Stomach smooth muscle (tissue), 2 donors: ENCODE results near the gene GMPPB.
A peak's percentile ranks its signal among the peaks of the same experiment; 100 is the strongest.
"Not testable (repeated sequence)": the region's sequence is repeated elsewhere in the genome, so short reads cannot be mapped to it uniquely, and the experiment has no call there.

ENCODE experiments used
- H3K27ac ChIP-seq: one replicate; pipeline ENCODE4 v1.7.0; 2013; ENCODE audit warnings: mild to moderate bottlenecking, low read length, inconsistent platforms
- H3K27me3 ChIP-seq, 2 donors: one replicate each; pipeline ENCODE4 v1.7.0; 2013; ENCODE audit warnings: low read length in 2 of 2; ENCODE audit not compliant: insufficient read depth in 2 of 2, control insufficient read depth in 1 of 2
- H3K36me3 ChIP-seq, 2 donors: one replicate each; pipeline ENCODE4 v1.7.0; 2013; ENCODE audit warnings: low read length in 2 of 2; ENCODE audit not compliant: control insufficient read depth in 2 of 2, insufficient read depth in 2 of 2
- H3K4me1 ChIP-seq: one replicate; pipeline ENCODE4 v1.7.0; 2013; ENCODE audit warnings: low read length; ENCODE audit not compliant: control insufficient read depth, insufficient read depth
- H3K4me3 ChIP-seq, 2 donors: one replicate each; pipeline ENCODE4 v1.7.0; 2013; ENCODE audit warnings: low read length in 2 of 2
- H3K9ac ChIP-seq, 2 donors: one replicate each; pipeline ENCODE4 v1.7.0; 2013; ENCODE audit warnings: low read length in 2 of 2, mild to moderate bottlenecking in 1 of 2
- H3K9me3 ChIP-seq, 2 donors: one replicate each; pipeline ENCODE4 v1.7.0; 2013; ENCODE audit warnings: low read length in 2 of 2; ENCODE audit not compliant: control insufficient read depth in 2 of 2
- donor health status: healthy.
- donor health status: Pancreatic carcinoma.

Gene GMPPB

DNA sequence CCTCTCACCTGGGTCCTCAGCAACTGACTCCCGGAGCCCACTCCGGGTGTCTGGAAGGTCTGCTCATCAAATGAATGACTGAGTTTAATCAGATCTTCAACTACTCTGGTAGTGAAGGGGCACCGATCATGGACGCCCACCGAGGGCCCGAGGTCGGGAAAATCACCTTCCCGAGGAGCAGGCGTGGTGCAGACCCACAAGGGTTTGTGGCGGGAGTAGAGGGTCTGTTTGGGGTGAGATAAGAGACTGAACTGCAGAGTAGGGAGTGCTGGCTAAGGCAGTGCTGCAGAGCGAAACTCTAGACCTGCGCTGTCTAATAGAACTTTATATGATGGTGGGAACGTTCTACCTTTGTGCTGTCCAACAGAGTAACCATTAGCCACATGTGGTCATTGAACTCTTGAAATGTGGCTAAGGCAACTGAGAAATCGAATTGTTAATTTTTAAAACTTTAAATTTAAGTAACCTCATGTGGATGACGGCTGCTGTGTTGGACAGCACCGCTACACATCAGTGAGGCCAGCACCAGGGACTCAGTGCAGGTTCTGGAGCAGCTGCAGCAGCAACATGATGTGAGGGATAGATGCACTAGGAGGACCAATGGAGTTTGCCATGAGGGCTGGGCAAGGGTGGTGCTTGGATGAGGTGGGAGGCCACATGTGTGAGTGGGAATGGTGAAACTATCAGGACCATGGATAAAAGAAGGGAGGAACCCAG lies 33.7 kb downstream of the GMPPB start:
- peaks cover 26% of the 10 kb centered on the region for H3K4me1 ChIP-seq
- not testable (repeated sequence) for H3K27me3 ChIP-seq, H3K9me3 ChIP-seq, H3K36me3 ChIP-seq
- peak overlapping the region; percentile 81 to 96 for H3K4me3 ChIP-seq
- peak overlapping the region; percentile 85 to 93 for H3K9ac ChIP-seq
- peak overlapping the region; percentile 46 for H3K27ac ChIP-seq

DNA sequence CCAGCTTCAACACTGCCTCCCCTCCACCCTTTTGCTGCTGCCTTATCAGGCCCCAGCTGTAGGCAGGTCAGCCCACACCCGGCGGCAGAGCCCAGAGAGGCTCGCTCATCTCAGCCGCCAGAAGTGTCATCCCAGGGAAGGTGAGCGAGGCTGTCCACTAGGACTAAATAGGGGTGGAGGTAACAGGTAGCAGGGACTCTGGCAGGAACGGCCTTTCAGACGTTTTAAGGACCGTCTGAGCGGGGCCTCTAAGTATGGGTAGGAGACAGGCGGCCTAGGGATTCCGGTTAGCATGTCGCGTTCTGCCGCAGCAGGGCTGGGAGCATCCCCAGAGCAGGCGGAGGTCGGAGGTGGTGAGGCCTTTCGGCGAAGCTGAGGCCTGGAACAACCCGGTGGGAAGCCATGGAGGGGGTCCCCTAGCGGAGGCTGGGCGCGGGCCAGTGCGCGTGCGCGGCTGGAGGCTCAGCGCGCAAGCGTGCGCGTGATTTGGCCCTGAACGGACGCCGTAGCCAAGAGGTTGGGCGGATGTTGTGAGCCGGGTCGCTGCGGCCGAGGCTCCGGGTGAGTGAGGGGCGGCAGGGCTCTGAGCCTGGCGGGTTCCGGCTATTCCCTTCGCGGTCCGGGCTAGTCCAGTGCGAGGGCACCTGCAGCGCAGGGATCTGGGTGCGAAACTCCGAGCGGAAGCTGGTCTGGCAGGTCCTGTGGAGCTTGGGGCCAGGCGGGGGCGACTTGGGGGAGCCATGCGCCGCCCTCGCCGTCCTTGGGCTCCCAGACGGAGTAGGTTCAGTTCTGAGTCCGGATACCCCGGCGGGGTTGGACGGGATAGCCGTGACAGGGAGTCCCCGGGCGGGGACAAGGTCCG lies 34.5 kb downstream of the GMPPB start, which contains the start of the genes MST1 and RNF123:
Gene MST1, minus strand, starts transcription at position 429 of the 862 bp plus-strand sequence. CDS start 783 bp downstream, outside the sequence.
Gene RNF123, plus strand, starts transcription at position 512 of the 862 bp plus-strand sequence. CDS start 1,609 bp downstream, outside the sequence.
- Histone ChIP-seq H3K27me3 (peaks cover 7 to 9% of the 10 kb centered on the region in 2 donors), H3K9ac (peak within 1 kb of the TSS; percentile 85 to 93), H3K36me3 (no peaks in the 10 kb centered on the region), H3K27ac (peak within 1 kb of the TSS; percentile 46), H3K4me1 (peaks cover 26% of the 10 kb centered on the region), H3K4me3 (peak within 1 kb of the TSS; percentile 81 to 96), H3K9me3 (no peaks in the 10 kb centered on the region)

DNA sequence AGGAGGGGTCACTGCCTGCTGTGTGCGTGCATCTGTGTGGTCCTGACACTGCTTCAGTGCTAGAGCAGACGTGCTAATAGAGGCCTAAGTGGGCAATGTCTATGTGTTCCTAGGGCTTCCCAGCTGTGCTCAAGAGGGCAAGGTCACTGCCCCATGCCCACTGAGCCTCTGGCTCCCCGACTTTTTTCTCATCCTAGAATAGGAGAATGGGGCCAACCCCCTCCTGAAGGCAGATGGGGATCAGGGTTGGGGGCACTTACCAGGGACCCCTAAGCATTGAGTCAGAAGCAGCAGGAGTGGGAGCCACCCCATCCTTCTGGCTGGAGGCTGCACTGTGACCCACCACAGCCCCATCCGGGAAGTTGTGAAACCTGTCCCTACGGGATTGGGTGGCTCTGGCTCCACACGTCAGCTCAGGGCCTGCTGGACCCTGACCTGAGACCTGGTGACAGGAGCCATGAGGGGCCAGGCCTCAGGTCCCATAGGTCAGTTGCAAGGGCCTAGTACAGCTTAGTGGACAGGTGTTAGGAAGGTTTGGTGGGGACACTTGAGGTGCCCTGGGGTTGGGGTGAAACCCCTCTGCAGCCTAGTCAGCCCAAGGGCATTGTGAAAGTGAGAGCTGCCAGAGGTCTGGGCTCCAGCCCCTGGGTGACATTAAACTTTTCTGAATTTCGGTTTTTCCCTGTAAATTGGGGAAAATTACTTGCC lies 35.3 kb downstream of the GMPPB start:
- Histone ChIP-seq H3K9ac (peak overlapping the region; percentile 85 to 93), H3K4me3 (peak overlapping the region; percentile 81 to 96), H3K4me1 (peaks cover 26% of the 10 kb centered on the region)
- not testable (repeated sequence) for H3K27ac ChIP-seq, H3K36me3 ChIP-seq, H3K27me3 ChIP-seq, H3K9me3 ChIP-seq

DNA sequence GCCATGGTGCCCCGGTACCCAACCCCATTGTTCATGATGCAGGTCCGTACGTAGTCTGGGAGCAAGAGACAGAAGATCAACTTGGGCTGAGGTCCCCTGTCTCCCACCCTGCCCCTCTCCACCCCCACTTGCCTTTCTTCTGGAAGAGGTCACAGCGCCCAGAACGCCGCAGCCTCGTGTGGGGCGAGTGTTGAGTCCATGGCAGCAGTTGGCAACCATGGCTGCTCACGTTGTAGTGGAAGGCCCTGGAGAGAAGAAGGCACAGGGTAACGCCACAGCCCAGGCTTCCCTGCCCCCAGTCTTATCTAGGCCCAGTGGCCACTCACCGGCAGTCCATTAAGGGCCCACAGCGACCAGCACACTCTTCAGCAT lies 36.3 kb downstream of the GMPPB start:
- Histone ChIP-seq H3K4me1 (peaks cover 26% of the 10 kb centered on the region), H3K36me3 (peaks cover 11 to 13% of the 10 kb centered on the region in 2 donors)
- H3K4me3 ChIP-seq, H3K27me3 ChIP-seq, H3K9ac ChIP-seq, H3K27ac ChIP-seq, H3K9me3 ChIP-seq: not testable (repeated sequence)

DNA sequence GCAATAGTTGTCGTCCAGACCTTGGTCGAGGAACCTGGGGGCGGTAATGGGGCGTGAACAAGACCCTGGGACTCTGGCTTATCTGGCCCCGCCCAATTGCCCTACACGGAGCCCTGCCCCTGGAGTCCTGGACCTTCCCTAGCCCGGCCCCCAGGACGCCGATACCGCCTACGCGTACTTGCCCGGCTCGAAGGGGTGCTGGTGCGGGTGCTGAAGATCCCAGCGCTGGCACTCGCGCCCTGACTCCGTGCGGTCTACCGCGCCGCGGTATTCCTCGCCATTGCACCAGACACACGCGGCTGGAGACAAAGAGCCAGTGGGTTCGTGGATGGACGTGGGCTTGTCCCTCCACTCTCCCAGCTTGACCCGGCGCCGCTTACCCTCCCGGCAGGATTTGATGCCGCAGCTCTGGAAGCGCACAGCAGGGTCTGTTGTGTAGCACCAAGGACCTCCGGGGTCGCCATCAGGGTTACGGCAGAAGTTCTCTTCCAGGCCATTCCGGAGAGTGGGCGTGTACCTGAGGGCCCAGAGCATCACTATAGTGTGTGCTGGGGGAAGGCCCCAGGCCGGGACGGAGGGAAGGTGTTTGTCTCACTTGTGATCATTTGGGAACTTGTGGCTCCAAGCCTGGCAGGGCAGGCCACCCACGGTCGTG lies 36.9 kb downstream of the GMPPB start:
- Histone ChIP-seq H3K4me1 (peaks cover 26% of the 10 kb centered on the region), H3K36me3 (peaks cover 16 to 18% of the 10 kb centered on the region in 2 donors), H3K4me3 (peak overlapping the region in 1 of 2 donors; percentile 35)
- H3K27ac ChIP-seq, H3K27me3 ChIP-seq, H3K9me3 ChIP-seq, H3K9ac ChIP-seq: not testable (repeated sequence)

DNA sequence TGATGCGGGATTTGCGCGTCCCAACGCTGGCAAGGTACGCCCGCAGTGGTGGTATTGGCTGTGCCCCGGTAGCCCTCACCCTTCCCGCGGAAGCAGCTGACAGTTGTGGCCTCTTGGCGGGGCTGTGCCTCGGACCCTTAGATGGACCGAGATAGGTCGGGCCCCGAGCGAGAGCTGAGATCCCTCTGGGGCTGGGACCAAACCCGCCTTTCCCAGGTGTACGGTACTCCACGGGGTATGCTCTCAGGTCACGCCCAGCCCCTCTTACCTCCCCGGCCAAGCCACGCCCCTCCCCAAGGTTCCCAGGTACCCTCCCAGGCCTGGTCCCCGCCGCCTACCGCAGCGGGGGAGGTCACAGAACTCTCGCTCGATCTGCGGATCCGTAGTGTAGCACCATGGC lies 37.4 kb downstream of the GMPPB start:
- peaks cover 21 to 24% of the 10 kb centered on the region in 2 donors for H3K36me3 ChIP-seq
- H3K9ac ChIP-seq, H3K9me3 ChIP-seq, H3K27me3 ChIP-seq, H3K27ac ChIP-seq: not testable (repeated sequence)
- H3K4me1 ChIP-seq = peaks cover 26% of the 10 kb centered on the region
- H3K4me3 ChIP-seq = peak overlapping the region in 1 of 2 donors; percentile 35

DNA sequence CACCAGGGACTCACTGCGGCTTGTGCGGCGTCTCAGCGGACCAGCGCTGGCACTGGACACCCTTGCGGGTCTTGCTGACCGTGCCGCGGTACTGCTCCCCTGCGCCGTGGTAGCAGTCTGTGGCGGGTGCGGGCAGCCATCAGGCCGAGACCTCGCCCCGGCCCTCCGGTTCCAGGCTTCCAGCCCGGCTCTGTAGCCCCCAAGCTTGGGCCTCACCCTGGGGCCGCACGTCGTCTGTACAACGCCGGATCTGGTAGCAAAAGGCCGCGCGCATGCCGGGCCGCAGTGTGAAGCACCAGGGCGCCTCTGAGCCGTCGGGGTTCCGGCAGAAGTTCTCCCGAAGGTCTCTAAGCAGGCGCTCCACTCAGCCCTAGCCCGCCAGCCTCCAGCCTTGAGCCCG lies 37.9 kb downstream of the GMPPB start:
- H3K9ac ChIP-seq, H3K27ac ChIP-seq, H3K27me3 ChIP-seq, H3K4me3 ChIP-seq, H3K9me3 ChIP-seq: not testable (repeated sequence)
- Histone ChIP-seq H3K36me3 (peaks cover 22 to 28% of the 10 kb centered on the region in 2 donors), H3K4me1 (peaks cover 22% of the 10 kb centered on the region)

DNA sequence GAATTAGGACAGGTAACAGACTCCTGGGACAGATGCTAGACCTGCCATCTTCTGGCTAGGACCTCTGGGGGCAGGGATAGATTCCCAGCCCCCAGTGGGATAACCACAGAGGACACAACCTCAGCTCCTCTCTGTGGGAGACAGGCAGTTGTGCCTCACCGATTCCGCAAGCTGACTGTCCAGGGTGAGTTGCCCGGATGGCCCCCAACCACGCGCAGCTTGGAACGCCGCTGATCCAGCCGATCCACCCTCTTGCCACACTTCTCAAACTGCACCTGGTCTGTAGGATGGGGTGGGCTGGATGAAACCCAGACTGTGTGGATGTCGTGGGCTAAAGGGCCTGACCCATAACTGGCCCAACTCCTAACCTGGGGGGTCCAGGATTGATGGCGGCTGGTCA lies 38.6 kb downstream of the GMPPB start:
- not testable (repeated sequence) for H3K27me3 ChIP-seq, H3K4me3 ChIP-seq, H3K9me3 ChIP-seq, H3K27ac ChIP-seq, H3K9ac ChIP-seq
- Histone ChIP-seq H3K36me3 (peaks cover 29 to 36% of the 10 kb centered on the region in 2 donors), H3K4me1 (peaks cover 15% of the 10 kb centered on the region)

DNA sequence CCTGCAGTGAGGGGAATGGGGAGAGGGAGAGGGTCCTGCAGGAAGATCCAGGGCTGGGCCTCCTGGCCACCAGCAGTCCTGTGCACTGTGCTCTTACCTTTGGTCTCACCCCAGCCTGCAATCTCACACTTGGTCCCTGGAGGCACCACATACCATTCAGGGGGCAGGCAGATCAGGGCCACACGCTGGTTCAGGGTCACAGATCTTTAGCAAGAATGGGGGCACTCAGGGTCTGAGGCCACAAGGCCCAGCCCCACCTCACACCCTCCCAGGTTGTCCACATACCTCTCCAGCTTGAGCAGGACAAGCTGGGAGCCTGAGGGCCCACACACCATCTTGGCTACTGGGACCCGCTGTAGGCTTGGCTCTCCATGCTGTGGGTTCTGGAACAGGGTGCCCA lies 39.3 kb downstream of the GMPPB start:
- H3K36me3 ChIP-seq = peaks cover 35 to 41% of the 10 kb centered on the region in 2 donors
- H3K4me3 ChIP-seq = not testable (repeated sequence)

DNA sequence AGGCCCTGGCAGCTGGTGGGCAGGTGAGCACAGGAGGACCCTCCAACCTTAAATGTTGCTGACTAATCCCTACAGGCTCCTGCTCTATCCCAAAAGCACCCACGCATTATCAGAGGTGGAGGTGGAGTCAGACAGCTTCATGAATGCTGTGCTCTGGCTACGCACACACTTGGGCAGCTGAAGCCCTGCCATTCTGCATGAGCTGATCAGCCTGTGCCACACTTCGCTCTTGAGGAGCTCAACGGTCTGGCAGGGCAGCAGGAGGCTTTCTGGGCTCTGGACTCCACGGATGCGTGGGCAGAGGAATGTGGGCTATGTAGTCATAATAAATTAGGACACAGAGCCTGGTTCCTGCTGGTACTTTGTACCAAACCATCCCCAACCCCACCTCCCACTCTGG lies 40.6 kb downstream of the GMPPB start:
- H3K9me3 ChIP-seq = no peaks in the 10 kb centered on the region
- H3K36me3 ChIP-seq = peaks cover 47 to 54% of the 10 kb centered on the region in 2 donors
- no peak overlapping the region for H3K27ac ChIP-seq
- peaks cover 5 to 9% of the 10 kb centered on the region in 2 donors for H3K27me3 ChIP-seq
- no peak overlapping the region for H3K4me3 ChIP-seq
- no peak overlapping the region for H3K9ac ChIP-seq
- H3K4me1 ChIP-seq = peaks cover 8% of the 10 kb centered on the region

More for the DNA sequence above, 39.3 kb downstream of the GMPPB start:
- H3K9ac ChIP-seq, H3K27me3 ChIP-seq, H3K27ac ChIP-seq, H3K9me3 ChIP-seq: not testable (repeated sequence)
- H3K4me1 ChIP-seq = peaks cover 15% of the 10 kb centered on the region
